Transverse colon (tissue), 4 donors: ENCODE measurements around the gene HOXA4. TPM values are rescaled to one million over a fixed set of nuclear protein-coding genes. Genes with fewer than 3 reads are reported as not detected.

ENCODE experiments used
- DNase-seq: peaks from one replicate; pipeline ENCODE4 v3.0.0-alpha.2; 2019
- H3K27ac ChIP-seq, 4 donors: fragments of 200-600 bp; sonication (generic); 2 replicates each; pipeline ENCODE4 v1.5.1; 2016 to 2018; ENCODE audit warnings: inconsistent platforms in 4 of 4
- H3K27me3 ChIP-seq: fragments of 200-600 bp; sonication (generic); 2 replicates; pipeline ENCODE4 v1.5.1; 2017; ENCODE audit warnings: inconsistent platforms
- H3K36me3 ChIP-seq, 4 donors: fragments of 200-600 bp; sonication (generic); 2 replicates each; pipeline ENCODE4 v1.5.1; 2017 to 2019; ENCODE audit warnings: inconsistent platforms in 4 of 4
- H3K4me1 ChIP-seq, 4 donors: fragments of 200-600 bp; sonication (generic); 2 replicates each; pipeline ENCODE4 v1.5.1; 2017 to 2020; ENCODE audit warnings: inconsistent platforms in 4 of 4
- H3K4me3 ChIP-seq, 4 donors: fragments of 200-600 bp; sonication (generic); 1 replicate in 1 of 4; 2 replicates in 3 of 4; pipeline versions ENCODE4 v1.5.1 to v1.6.1; 2017 to 2019; ENCODE audit warnings: inconsistent platforms in 4 of 4
- H3K9me3 ChIP-seq, 2 donors: fragments of 200-600 bp; sonication (generic); 2 replicates each; pipeline ENCODE4 v1.5.1; 2017 to 2019; ENCODE audit warnings: inconsistent platforms in 2 of 2
- EP300 ChIP-seq: sonication (generic); formaldehyde crosslinking; IDR thresholded peaks from one replicate; pipeline ENCODE4 v1.6.1; 2017; ENCODE audit warnings: antibody characterized with exemption, low read depth
- POLR2A ChIP-seq: fragments of 450-650 bp; IDR thresholded peaks from one replicate; pipeline ENCODE4 v1.6.1; 2016; ENCODE audit warnings: antibody characterized with exemption, mild to moderate bottlenecking, moderate library complexity
- POLR2AphosphoS5 ChIP-seq, 3 donors: sonication (generic); formaldehyde crosslinking; IDR thresholded peaks; one replicate each; pipeline ENCODE4 v1.6.1; 2016; ENCODE audit warnings: antibody characterized with exemption in 3 of 3
- WGBS, 2 donors: methylation state at CpG; one replicate each; pipeline ENCODE4 v1.1.5; 2018; ENCODE audit warnings: low coverage in 1 of 2; 5-methylcytosine and 5-hydroxymethylcytosine counted together
- in situ Hi-C, 4 donors: fragments of 200-750 bp; cut with MboI; loops; one replicate each; pipeline versions ENCODE4 v1.15.0 to v1.15.1; 2017; ENCODE audit warnings: low sequenced_read_pairs in 3 of 4, low pct_ligation_motif_present in 1 of 4, low pct_unique_long_range_greater_than_20kb in 1 of 4
- intact Hi-C: fragments of 100-400 bp; cut with DNase I; formaldehyde crosslinking; loops from one replicate; pipeline ENCODE4 v1.15.1; 2023; ENCODE audit warnings: low total_unique reads
- total RNA-seq, 4 donors: library from RNA; depleted of rRNA; stranded (reverse); fragments of >200 nt; gene quantifications; one replicate each; pipeline ENCODE4 v1.1.0, GENCODE V29; 2016
- TF ChIP-seq, protein P1 (sequence below), 5 experiments: fragments of 200-600 bp in 3 of 5; fragments of 450-650 bp in 2 of 5; sonication (generic) in 3 of 5; IDR thresholded peaks; 1 replicate in 2 of 5; 2 replicates in 3 of 5; pipeline ENCODE4 v1.5.1; 2016 to 2017; ENCODE audit warnings: antibody characterized with exemption in 5 of 5, inconsistent platforms in 3 of 5, mild to moderate bottlenecking in 2 of 5, moderate library complexity in 1 of 5

HOXA4 gene
- total RNA-seq, 4 donors from 2014 or later: 3.5 to 42.4 (median 10.6) TPM

DNA sequence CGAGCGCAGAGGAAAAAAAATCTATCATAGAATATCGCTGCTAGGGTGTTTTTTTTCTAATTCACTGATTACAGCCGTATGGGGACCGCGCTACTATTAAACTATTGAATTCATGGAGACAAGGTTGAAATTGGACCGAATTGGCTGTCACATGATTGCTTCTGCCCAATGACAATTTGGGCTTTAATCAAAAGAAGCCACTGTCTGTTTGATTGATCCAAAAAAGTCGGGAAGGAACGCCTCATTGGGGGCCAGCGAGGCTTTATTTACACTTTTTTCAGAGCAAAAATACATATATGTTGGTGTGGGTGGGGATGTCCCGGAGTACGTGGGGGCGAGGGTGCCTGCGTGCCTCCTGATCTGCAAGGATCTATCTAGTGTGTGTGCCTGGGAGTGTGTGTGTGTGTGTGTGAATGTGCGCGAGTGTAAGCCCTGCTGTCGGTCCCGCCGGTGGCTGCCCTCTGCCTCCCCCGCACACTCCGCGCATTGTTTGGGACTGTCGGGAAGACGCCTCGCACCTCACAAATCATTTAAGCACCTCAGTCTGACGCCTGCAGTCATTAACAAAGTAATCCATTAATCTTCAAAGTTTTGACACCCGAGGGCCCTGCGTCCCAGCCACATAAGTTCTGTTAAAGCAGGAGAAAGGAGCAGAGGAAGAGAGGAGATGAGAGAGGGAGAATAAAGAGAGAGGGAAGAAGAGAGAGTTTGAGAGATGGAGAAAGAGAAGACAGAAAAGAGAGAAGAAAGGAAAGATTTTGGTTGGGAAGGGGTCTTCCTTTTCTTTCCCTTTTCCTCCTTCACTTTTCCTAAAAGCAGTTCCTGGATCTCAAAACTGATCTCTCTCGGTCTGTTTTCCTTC lies 27.7 kb downstream of the HOXA4 start, which contains the start of gene HOXA2:
Gene HOXA2 (minus strand): TSS at position 103 of the 862 bp plus-strand sequence. CDS start 183 bp downstream, outside the sequence.
- H3K27ac ChIP-seq: peak within 1 kb of the TSS; percentile 90 to 96 (median 92)
- DNase-seq: peak; percentile 56
- 22 to 35% methylated on average over 6 to 29 of the region's 29 CpGs for WGBS, 2 donors
- H3K4me3 ChIP-seq: peak within 1 kb of the TSS; percentile 12 to 49 (median 38)
- TF ChIP-seq EP300 (no peak), POLR2AphosphoS5 (IDR thresholded peaks at IDR 0.05) (peak; percentile 8 to 33 (median 15)), POLR2A (peak; percentile 46)
- intact Hi-C loops (no loop called here), in situ Hi-C loops (no loop called here)
- no peaks in the 10 kb centered on the region for H3K9me3 ChIP-seq
- no peaks in the 10 kb centered on the region for H3K36me3 ChIP-seq
- no peaks in the 10 kb centered on the region for H3K27me3 ChIP-seq
- peaks cover 10 to 86% (median 38%) of the 10 kb centered on the region in 4 donors for H3K4me1 ChIP-seq

DNA sequence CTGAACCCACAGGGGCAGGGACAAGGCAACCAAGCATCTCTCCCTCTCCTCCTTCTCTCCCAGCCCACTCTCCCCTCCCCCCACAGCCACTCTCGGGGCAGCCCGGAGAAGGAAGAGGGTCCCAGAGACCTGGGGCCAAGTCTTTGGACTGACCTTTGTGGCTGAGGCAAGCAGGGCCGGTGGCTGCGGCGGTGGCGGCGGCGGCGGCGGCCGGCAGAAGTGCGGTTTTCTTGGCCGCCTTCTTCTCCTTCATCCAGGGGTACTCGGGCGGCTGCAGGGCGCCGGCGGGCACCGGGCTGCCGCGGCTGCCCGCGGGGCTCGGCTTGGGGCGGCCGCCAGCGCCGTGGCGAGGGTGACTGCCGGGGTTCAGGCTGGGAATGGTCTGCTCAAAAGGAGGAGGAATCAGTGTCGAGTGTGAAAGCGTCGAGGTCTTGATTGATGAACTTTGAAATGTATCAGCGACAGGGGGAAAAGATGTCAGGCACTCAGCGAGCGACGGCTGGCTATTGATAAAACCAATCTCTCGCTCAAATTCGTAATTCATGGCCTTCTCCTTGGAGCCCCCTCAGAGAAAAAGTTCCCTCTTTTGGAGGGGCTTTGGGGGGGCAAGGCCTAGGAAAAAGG lies 28.5 kb downstream of the HOXA4 start:
- H3K4me3 ChIP-seq: peak overlapping the region; percentile 12 to 49 (median 38)
- peaks cover 18 to 87% (median 44%) of the 10 kb centered on the region in 4 donors for H3K4me1 ChIP-seq
- H3K36me3 ChIP-seq: no peaks in the 10 kb centered on the region
- in situ Hi-C loops: no loop called here
- TF ChIP-seq POLR2A (no peak), EP300 (no peak), POLR2AphosphoS5 (IDR thresholded peaks at IDR 0.05) (no peak)
- TF ChIP-seq, protein P1, sequence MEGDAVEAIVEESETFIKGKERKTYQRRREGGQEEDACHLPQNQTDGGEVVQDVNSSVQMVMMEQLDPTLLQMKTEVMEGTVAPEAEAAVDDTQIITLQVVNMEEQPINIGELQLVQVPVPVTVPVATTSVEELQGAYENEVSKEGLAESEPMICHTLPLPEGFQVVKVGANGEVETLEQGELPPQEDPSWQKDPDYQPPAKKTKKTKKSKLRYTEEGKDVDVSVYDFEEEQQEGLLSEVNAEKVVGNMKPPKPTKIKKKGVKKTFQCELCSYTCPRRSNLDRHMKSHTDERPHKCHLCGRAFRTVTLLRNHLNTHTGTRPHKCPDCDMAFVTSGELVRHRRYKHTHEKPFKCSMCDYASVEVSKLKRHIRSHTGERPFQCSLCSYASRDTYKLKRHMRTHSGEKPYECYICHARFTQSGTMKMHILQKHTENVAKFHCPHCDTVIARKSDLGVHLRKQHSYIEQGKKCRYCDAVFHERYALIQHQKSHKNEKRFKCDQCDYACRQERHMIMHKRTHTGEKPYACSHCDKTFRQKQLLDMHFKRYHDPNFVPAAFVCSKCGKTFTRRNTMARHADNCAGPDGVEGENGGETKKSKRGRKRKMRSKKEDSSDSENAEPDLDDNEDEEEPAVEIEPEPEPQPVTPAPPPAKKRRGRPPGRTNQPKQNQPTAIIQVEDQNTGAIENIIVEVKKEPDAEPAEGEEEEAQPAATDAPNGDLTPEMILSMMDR (IDR thresholded peaks at IDR 0.05): no peak
- no peaks in the 10 kb centered on the region for H3K9me3 ChIP-seq
- 20% methylated on average over 38 of the region's 39 CpGs; no CpG with 5 or more reads in 1 of the 2 donors for WGBS, 2 donors
- intact Hi-C loops: no loop called here
- DNase-seq: no peak
- no peaks in the 10 kb centered on the region for H3K27me3 ChIP-seq
- peak overlapping the region; percentile 90 to 96 (median 92) for H3K27ac ChIP-seq

DNA sequence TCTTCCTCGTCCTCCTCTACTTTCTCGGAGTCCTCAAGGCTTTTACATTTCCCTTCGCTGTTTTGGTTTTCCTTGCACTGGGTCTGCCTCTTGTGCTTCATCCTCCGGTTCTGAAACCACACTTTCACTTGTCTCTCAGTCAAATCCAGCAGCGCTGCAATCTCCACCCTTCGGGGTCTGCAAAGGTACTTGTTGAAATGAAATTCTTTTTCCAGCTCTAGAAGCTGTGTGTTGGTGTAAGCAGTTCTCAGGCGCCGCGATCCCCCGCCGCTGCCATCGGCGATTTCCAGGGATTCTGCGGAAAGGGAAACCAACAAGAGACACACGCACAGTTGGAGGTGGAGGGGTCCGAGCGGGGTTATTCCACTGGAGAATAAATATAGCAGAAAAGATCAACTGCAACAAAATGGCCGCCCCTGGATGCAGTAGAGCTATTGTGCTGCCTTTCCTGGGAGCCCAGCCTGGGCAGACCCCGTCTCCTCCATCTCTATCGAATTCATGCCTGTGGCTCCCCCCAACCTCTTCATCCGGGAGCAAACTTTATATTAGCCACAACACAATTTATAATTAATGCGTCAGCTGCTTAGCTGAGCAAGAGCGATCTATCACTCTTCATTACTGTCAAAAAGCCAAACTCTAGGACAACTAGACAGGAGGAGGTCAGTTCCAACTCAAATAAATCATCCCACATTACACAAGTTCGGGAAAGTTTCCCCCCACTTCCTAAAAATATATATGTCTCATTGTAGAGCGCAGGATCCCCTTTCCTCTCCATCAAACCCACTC lies 29.2 kb downstream of the HOXA4 start:
- H3K9me3 ChIP-seq: no peaks in the 10 kb centered on the region
- peaks cover 19 to 83% (median 47%) of the 10 kb centered on the region in 4 donors for H3K4me1 ChIP-seq
- H3K27ac ChIP-seq: peak overlapping the region; percentile 90 to 96 (median 92)
- H3K4me3 ChIP-seq: peak overlapping the region in 3 of 4 donors; percentile 33 to 49 (median 43)
- TF ChIP-seq POLR2A (peak; percentile 15), POLR2AphosphoS5 (IDR thresholded peaks at IDR 0.05) (peak in 1 of 3 donors; percentile 9), EP300 (no peak)
- TF ChIP-seq, protein P1 (IDR thresholded peaks at IDR 0.05): no peak
- intact Hi-C loops: no loop called here
- in situ Hi-C loops: no loop called here
- H3K27me3 ChIP-seq: no peaks in the 10 kb centered on the region
- H3K36me3 ChIP-seq: no peaks in the 10 kb centered on the region
- no peak for DNase-seq
- 39 to 53% methylated on average over 12 to 25 of the region's 25 CpGs for WGBS, 2 donors

DNA sequence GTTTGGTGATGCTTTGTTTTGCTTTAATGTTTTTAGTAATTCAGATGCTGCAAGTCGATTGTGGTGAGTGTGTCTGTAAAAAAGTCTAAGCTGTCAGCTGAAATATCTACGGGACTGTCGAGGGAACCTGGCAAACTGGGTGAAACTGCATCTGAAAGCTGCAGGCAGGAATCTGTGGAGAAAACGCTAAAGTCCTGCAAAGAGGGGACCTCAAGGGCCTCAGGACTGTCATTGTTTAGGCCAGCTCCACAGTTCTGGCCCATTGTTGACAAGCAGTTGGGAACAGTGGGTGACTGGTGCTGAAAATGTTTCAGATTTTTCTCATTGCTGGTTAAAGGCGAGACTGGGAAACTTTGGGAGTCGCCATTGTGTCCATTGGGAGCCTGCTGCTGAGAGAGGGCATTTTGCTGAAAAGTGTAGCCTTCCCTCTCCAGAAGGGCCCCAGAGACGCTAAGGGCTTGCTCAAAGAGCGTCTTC lies 29.8 kb downstream of the HOXA4 start:
- Histone ChIP-seq H3K36me3 (no peaks in the 10 kb centered on the region), H3K27ac (peak overlapping the region; percentile 90 to 96 (median 92)), H3K27me3 (no peaks in the 10 kb centered on the region), H3K4me1 (peaks cover 19 to 77% (median 47%) of the 10 kb centered on the region in 4 donors), H3K4me3 (peak overlapping the region in 3 of 4 donors; percentile 33 to 49 (median 43)), H3K9me3 (no peaks in the 10 kb centered on the region)
- in situ Hi-C loops (no loop called here), intact Hi-C loops (no loop called here)
- 35 to 49% methylated on average over 4 to 8 of the region's 8 CpGs for WGBS, 2 donors
- TF ChIP-seq POLR2A (no peak), POLR2AphosphoS5 (IDR thresholded peaks at IDR 0.05) (no peak), EP300 (no peak)
- TF ChIP-seq, protein P1 (IDR thresholded peaks at IDR 0.05): no peak
- no peak for DNase-seq
